Upper lobe of left lung (tissue), 4 donors: ENCODE data around the gene UBTF.

Source experiments
- POLR2A ChIP-seq, 4 donors: fragments of 450-650 bp; IDR thresholded peaks; one replicate each; pipeline ENCODE4 v1.5.1; 2016 to 2017; ENCODE audit warnings: antibody characterized with exemption in 4 of 4, mild to moderate bottlenecking in 2 of 4
- POLR2AphosphoS5 ChIP-seq, 2 donors: sonication (generic); formaldehyde crosslinking; IDR thresholded peaks; one replicate each; pipeline ENCODE4 v1.5.1; 2017; ENCODE audit warnings: antibody characterized with exemption in 2 of 2

DNA sequence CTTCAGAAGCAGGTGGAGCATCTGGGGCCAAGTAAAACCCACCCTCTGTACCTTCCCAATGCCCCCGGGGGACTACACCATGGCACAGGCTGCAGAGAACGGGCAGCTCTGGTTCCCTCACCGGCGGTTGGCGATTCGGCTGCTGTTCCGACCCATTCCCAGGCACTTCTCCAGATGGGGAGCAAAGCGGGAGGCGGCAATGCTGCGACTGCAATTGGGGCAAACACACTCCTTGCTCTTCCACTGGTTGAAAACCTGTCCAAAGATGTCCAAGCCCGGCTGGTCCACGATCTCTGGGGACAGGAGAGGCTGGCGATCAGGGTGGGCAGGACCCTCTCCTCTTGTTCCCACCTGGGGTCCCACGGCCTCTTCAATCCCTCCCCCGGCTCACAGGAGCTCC, 22.4 kb downstream of the UBTF start:
- TF ChIP-seq POLR2AphosphoS5 (IDR thresholded peaks at IDR 0.05) (no peak), POLR2A (IDR thresholded peaks at IDR 0.05) (no peak)
